Measurements from ENCODE around the gene COX7A1.

GRCh38 chr19:36142496-36142895, 9.8 kb downstream of the COX7A1 start:
- TF ChIP-seq POLR2A (IDR thresholded peaks at IDR 0.05) (no peak), CTCF (IDR thresholded peaks at IDR 0.05) (no peak), EP300 (IDR thresholded peaks at IDR 0.05) (no peak), POLR2AphosphoS5 (IDR thresholded peaks at IDR 0.05) (no peak)
